Measurements from ENCODE around the gene HIPK2. TPM values are rescaled to one million over a fixed set of nuclear protein-coding genes. Genes with fewer than 3 reads are reported as not detected.

The HIPK2 gene
- total RNA-seq, 1 experiment from 2014 or later: 35.2 TPM

DNA sequence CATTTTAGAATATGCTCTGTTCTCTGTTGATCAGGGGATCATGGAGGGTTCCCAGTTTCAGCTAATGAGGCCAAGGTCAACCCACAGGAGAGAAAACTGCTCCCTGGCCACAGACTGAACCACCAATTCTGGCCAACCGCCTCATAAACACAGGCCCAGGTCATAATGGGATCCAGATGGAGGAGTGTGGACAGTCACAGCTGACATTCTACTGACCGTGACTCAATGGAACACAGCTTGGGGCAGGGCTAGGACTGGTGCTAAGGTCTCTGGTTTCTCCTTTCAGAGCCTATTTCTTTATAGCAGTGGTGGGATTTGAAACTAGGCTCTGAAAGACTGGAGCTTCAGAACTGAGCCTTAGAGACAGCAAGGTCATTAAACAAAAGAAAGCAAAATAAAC is 68.3 kb downstream of the HIPK2 start:
- H3K4me1 ChIP-seq (replicated peaks; ENCODE audit: insufficient read depth): no peaks in the 10 kb centered on the region
- no peak overlapping the region for H3K4me2 ChIP-seq
- no peaks in the 10 kb centered on the region for H3K36me3 ChIP-seq (ENCODE audit: low read depth)
- no peaks in the 10 kb centered on the region for H3K27me3 ChIP-seq (ENCODE audit: insufficient read depth, low read depth)
- H3K9me3 ChIP-seq (ENCODE audit: insufficient read depth, low read depth): no peaks in the 10 kb centered on the region
- H3K27ac ChIP-seq: no peak overlapping the region
- no peak for DNase-seq
- H3F3A ChIP-seq (ENCODE audit: insufficient read depth, low read depth): no peaks in the 10 kb centered on the region
- BruUV-seq (replicated peaks): no TSS peak
- TF ChIP-seq EZH2 (IDR thresholded peaks at IDR 0.05; ENCODE audit: low read depth) (no peak), CTCF (conservative IDR thresholded peaks at IDR 0.05) (no peak)
- H3K9me2 ChIP-seq (ENCODE audit: insufficient read depth): no peaks in the 10 kb centered on the region
- no peaks in the 10 kb centered on the region for H3K79me2 ChIP-seq (ENCODE audit: low read depth)
- intact Hi-C loops (cut with micrococcal nuclease; ENCODE audit: unreplicated experiment): no loop called here
- H2AFZ ChIP-seq: no peak overlapping the region
- ChIA-PET CTCF (no interaction called here), POLR2A (ENCODE audit: unreplicated experiment) (no interaction called here)
- H4K20me1 ChIP-seq (ENCODE audit: insufficient read depth): no peaks in the 10 kb centered on the region
- H3K4me3 ChIP-seq: no peak overlapping the region

DNA sequence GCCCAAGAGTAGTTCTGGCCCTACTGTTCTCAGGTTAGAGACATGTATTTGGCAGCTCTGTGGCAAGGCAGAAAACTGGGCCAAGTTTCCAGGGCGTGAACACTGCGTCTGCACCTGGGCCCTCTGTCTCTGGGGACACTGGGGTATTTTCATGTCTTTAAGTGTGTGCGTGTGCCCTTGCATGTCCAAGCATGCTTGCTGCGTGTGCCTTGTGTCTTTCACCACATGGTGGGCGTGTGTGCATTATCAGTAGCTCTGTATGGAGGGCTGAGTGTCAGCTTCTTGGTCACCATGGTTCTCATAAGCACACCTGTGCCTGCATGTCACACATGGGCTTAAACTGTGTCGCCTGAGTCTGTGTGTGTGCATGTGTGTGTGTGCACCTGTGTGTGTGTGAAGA is 69.3 kb downstream of the HIPK2 start:
- TF ChIP-seq CTCF (conservative IDR thresholded peaks at IDR 0.05) (no peak), EZH2 (IDR thresholded peaks at IDR 0.05; ENCODE audit: low read depth) (no peak)
- no peak for DNase-seq
- ChIA-PET POLR2A (ENCODE audit: unreplicated experiment) (no interaction called here), CTCF (no interaction called here)
- no peaks in the 10 kb centered on the region for H3K4me1 ChIP-seq (replicated peaks; ENCODE audit: insufficient read depth)
- H2AFZ ChIP-seq: no peak overlapping the region
- H3K9me2 ChIP-seq (ENCODE audit: insufficient read depth): no peaks in the 10 kb centered on the region
- no peaks in the 10 kb centered on the region for H3K9me3 ChIP-seq (ENCODE audit: insufficient read depth, low read depth)
- H3K27ac ChIP-seq: no peak overlapping the region
- no TSS peak for BruUV-seq (replicated peaks)
- intact Hi-C loops (cut with micrococcal nuclease; ENCODE audit: unreplicated experiment): no loop called here
- H3K79me2 ChIP-seq (ENCODE audit: low read depth): no peaks in the 10 kb centered on the region
- no peaks in the 10 kb centered on the region for H3K27me3 ChIP-seq (ENCODE audit: insufficient read depth, low read depth)
- no peaks in the 10 kb centered on the region for H3F3A ChIP-seq (ENCODE audit: insufficient read depth, low read depth)
- no peaks in the 10 kb centered on the region for H4K20me1 ChIP-seq (ENCODE audit: insufficient read depth)
- no peaks in the 10 kb centered on the region for H3K36me3 ChIP-seq (ENCODE audit: low read depth)
- H3K4me3 ChIP-seq: no peak overlapping the region
- H3K4me2 ChIP-seq: no peak overlapping the region

DNA sequence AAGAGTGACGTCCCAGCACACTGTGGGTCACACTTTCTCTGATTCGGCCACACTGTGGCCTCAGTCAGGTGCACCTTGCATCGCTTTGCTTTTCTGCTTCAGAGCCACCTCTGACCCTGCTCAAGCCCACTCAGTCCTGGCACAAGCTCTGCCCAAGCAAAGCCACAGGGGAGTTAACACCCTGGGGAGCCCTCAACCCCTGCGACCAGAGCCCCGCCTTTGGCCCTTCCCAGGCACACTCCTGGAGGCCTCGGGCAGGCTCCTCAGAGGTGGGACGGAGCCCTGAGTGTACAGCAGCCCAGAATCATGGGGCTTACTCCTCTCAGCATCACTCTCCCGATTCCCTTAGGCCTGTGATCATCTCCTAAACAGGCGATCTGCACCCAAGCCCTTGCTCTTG is 71.0 kb downstream of the HIPK2 start:
- H2AFZ ChIP-seq: no peak overlapping the region
- no peak overlapping the region for H3K4me3 ChIP-seq
- no peaks in the 10 kb centered on the region for H3K79me2 ChIP-seq (ENCODE audit: low read depth)
- DNase-seq: no peak
- ChIA-PET CTCF (no interaction called here), POLR2A (ENCODE audit: unreplicated experiment) (interaction anchor here (0.5 kb wide), 1 partner anchor 46 kb away, joined by 13 read pairs; no protein-coding TSS in a partner anchor)
- no peaks in the 10 kb centered on the region for H3K36me3 ChIP-seq (ENCODE audit: low read depth)
- no peak overlapping the region for H3K27ac ChIP-seq
- H3F3A ChIP-seq (ENCODE audit: insufficient read depth, low read depth): no peaks in the 10 kb centered on the region
- no peaks in the 10 kb centered on the region for H3K9me2 ChIP-seq (ENCODE audit: insufficient read depth)
- no peak overlapping the region for H3K4me2 ChIP-seq
- no peaks in the 10 kb centered on the region for H4K20me1 ChIP-seq (ENCODE audit: insufficient read depth)
- H3K9me3 ChIP-seq (ENCODE audit: insufficient read depth, low read depth): no peaks in the 10 kb centered on the region
- no TSS peak for BruUV-seq (replicated peaks)
- intact Hi-C loops (cut with micrococcal nuclease; ENCODE audit: unreplicated experiment): no loop called here
- H3K4me1 ChIP-seq (replicated peaks; ENCODE audit: insufficient read depth): no peaks in the 10 kb centered on the region
- TF ChIP-seq CTCF (conservative IDR thresholded peaks at IDR 0.05) (no peak), EZH2 (IDR thresholded peaks at IDR 0.05; ENCODE audit: low read depth) (no peak)
- no peaks in the 10 kb centered on the region for H3K27me3 ChIP-seq (ENCODE audit: insufficient read depth, low read depth)
